Fibroblast of skin of right quadriceps (primary cell): ENCODE results near the gene KIFBP.
"Not testable (repeated sequence)": the region's sequence is repeated elsewhere in the genome, so short reads cannot be mapped to it uniquely, and the experiment has no call there.

Experiments
- DNase-seq: peaks from one replicate; pipeline ENCODE4 v3.0.0-alpha.2; 2013

KIFBP gene

GRCh38 chr10:68988530-68989316, at the start of gene KIFBP:
TSS of gene KIFBP (plus strand) at chr10:68988803. CDS start at chr10:68988833, 30 bp downstream.
- DNase-seq, result peak; percentile 97

- no peak for DNase-seq
These were observed 49.7 kb upstream of the KIFBP start for GRCh38 chr10:68938884-68939283.

GRCh38 chr10:68940917-68941316, 47.7 kb upstream of the KIFBP start:
- DNase-seq, result not testable (repeated sequence)

GRCh38 chr10:68950598-68950997, 38.0 kb upstream of the KIFBP start:
- no peak for DNase-seq

DNA sequence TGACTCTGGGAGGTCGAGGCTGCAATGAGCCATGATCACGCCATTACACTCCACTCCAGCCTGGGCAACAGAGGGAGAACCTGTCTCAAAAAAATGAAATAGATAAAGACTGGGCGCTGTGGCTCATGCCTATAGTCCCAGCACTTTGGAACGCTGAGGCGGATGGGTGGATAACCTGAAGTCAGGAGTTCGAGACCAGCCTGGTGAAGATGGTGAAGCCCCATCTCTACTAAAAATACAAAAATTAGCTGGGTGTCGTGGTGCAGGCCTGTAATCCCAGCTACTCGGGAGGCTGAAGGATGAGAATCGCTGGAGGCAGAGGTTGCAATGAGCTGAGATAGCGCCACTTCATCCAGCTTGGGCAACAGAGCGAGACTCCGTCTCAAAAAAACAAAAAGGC, 33.7 kb upstream of the KIFBP start:
- no peak for DNase-seq

GRCh38 chr10:68955355-68955831, 33.2 kb upstream of the KIFBP start:
- DNase-seq, result no peak

GRCh38 chr10:68955832-68956532, 32.6 kb upstream of the KIFBP start, which contains the start of gene DDX21:
TSS of gene DDX21 (plus strand) at chr10:68956170. CDS start at chr10:68956226, 56 bp downstream.
- DNase-seq, result peak; percentile 89

DNA sequence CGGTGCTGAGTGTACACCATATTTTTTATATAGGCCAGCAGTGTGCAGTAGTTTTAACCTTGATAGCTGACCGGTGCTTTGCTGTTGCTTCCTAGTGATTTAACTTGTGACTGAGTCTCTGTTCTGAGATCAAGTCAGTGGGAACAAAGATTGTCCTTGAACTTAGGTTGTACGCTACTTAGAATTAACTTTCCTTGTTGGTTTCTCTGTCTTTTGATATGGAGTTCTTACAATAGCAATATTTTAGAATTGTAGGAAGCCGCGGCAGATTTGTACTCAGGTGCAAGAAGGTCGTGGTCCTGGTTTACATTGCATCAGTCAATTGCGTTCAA, 31.4 kb upstream of the KIFBP start:
- no peak for DNase-seq

GRCh38 chr10:68957654-68958053, 30.9 kb upstream of the KIFBP start:
- no peak for DNase-seq

DNA sequence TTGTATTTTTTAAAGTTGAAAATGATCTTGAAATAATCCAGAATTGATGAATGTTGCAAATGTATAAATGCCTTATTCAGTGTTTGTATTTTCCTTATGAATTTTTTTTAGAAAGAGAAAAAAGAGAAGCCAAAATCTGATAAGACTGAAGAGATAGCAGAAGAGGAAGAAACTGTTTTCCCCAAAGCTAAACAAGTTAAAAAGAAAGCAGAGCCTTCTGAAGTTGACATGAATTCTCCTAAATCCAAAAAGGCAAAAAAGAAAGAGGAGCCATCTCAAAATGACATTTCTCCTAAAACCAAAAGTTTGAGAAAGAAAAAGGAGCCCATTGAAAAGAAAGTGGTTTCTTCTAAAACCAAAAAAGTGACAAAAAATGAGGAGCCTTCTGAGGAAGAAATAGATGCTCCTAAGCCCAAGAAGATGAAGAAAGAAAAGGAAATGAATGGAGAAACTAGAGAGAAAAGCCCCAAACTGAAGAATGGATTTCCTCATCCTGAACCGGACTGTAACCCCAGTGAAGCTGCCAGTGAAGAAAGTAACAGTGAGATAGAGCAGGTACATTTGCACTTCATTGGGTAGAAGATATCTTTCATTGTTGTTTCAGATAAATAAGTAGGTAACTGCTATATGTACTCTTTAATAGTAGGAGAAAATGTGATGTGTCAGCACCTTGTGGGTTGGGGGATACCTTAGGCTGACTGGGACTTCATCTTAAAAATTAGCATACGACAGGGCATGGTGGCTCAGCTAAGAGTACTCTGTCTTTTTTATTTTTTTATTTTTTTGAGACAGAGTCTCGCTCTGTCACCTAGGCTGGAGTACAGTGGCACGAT, 28.7 kb upstream of the KIFBP start:
- DNase-seq, result no peak

DNA sequence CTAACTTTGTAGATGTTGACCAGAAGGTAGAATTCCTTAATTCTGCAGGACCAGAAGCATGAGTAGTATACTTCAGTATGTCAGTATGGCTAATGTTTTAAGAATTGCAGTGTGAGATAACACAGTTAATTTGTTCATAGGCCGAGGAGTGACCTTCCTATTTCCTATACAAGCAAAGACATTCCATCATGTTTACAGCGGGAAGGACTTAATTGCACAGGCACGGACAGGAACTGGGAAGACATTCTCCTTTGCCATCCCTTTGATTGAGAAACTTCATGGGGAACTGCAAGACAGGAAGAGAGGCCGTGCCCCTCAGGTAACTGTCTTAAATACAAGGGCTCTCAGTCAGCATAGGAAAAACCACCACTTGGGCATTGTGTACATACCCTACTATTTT, 25.5 kb upstream of the KIFBP start:
- no peak for DNase-seq

GRCh38 chr10:68973975-68974374, 14.6 kb upstream of the KIFBP start:
- no peak for DNase-seq

GRCh38 chr10:68975936-68976473, 12.6 kb upstream of the KIFBP start:
- DNase-seq, result not testable (repeated sequence)

DNA sequence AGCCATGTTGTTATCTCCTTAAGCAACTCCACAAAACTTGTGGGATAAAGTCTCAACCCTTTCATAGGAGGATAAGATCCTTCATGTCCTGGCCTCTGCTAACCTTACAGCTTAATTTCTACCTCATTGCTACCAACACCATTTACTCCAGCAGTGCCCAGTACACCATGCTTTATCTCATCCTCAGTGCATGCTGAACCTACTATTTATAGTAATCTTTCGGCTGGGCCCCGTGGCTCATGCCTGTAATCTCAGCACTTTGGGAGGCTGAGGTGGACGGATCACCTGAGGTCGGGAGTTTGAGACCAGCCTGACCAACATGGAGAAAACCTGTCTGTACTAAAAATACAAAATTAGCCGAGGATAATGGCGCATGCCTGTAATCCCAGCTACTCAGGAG, 8.9 kb upstream of the KIFBP start:
- DNase-seq, result not testable (repeated sequence)

- no peak for DNase-seq
These were observed 7.5 kb upstream of the KIFBP start for GRCh38 chr10:68981074-68981473.

DNA sequence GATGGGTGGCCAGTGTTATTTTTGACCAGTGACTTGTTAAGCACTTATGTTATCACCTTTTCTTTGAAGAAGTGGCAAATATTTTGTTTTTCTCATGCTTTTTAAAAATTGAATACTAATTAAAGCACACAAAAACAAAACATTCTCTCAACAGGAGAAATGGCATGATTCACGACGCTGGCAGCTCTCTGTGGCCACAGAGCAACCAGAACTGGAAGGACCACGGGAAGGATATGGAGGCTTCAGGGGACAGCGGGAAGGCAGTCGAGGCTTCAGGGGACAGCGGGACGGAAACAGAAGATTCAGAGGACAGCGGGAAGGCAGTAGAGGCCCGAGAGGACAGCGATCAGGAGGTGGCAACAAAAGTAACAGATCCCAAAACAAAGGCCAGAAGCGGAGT, 6.2 kb upstream of the KIFBP start:
- no peak for DNase-seq

- DNase-seq, result no peak
These were observed 992 bp upstream of the KIFBP start for GRCh38 chr10:68987611-68988010.

DNA sequence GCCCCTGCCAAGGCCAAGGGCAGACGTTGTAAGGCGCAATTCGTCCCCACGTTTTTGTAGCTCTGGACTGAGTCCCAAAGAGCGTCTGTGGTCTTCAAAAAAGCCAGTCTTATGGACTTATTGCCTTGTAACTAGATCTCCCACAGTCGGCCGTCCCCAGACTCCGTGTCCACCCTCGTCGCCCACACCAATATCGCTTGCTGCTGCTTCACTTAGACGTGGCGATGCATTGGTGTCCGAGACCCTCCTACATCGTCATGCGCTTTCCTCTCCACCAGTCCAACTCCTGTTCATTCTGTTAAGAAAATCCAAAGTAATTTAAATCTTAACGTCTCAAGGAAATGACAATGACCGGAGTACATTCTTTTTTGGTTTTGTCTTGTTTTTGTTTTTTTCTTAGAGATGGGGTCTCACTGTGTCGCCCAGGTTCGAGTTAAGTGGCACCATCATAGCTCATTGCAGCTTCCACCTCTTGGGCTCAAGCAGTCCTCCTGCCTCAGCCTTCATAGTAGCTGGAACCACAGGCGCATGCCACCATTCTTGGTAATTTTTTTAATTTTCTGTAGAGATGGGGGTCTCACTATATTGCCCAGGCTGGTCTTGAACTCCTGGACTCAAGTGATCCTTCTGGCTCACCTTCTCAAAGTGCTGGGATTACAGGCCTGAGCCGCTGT, 851 bp downstream of the KIFBP start:
- DNase-seq, result peak; percentile 8

DNA sequence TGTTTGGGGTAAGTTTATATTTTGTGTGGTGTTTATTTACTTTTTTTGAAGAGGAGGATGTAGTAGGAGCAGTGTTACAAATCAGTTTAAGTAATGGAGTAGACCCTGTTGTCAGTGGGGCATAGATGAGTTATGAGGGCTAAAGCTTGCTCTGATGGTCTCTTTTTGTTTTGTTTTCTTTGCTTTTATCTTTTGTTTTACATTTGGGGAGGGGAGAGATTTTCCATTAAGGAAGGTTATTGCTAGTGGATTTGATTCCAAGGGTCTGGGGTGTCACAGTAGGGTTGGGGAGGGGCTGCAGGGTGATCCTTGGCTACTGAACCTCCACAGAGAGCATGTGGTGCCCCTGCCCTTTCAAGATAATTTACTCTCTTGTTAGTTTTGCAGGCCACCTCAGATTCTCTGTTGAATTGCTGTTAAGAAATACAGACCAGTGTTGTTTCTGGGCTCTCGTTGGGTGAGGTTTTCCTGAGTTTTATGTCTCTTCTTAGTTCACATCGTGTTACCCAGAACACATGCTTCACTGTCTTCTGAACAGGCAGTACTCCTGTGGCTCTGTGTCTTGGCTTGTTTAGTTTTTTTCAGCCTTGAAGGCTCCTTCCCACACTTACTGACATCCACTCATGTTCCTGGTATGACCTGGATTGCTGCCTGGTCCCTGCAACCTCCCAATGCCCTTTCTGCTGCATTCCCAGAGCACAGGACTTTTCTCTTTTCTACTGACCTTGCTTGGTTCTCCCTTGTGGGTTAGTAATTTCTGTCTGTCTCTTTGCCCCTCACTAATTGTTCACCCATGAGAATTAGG, 4.2 kb downstream of the KIFBP start:
- peak; percentile 78 for DNase-seq

DNA sequence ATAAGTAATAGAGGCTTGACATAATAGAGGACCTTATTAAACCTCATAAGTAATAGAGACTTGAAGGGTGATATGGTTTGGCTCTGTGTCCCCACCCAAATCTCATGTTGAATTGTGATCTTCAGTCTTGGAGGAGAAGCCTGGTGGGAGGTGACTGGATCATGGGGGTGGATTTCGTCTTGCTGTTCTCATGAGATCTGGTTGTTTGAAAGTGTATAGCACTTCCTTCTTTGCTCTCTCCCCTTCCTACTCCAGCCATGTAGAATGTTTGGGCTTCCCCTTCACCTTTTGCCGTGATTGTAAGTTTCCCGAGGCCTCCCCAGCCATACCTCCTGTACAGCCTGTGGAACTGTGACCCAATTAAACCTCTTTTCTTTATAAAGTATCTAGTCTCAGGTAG, 8.6 kb downstream of the KIFBP start:
- DNase-seq, result no peak

DNA sequence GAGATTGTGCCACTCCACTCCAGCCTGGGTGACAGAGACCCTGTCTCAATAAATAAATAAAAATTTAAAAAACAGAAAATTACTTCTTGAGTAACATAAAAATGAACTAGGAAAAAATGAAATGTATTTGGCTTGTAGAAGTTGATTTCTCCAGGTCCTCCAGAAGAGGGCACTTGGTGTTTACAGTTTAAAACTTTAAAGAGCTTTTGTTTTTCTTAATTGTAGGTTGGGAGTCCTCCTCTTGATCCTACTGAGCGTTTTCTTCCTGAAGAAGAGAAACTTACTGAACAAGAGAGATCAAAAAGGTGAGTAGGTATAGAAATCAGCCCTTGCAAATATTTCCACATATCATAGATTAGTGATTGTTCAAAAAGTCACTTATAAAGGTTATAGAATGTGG, 16.2 kb downstream of the KIFBP start:
- peak; percentile 38 for DNase-seq
